Endothelial cell (in vitro differentiated cells): ENCODE measurements around the gene RAD51B. TPM values are rescaled to one million over a fixed set of nuclear protein-coding genes. Genes with fewer than 3 reads are reported as not detected.

Source experiments
- DNase-seq: peaks from one replicate; pipeline ENCODE4 v3.0.0; 2021; ENCODE audit warnings: low spot score
- H3K27ac Mint-ChIP-seq: one replicate; pipeline ENCODE4 v1.8.0; 2021; ENCODE audit warnings: mixed read lengths, inconsistent platforms; ENCODE audit not compliant: unreplicated experiment
- H3K27me3 Mint-ChIP-seq: one replicate; pipeline ENCODE4 v1.8.0; 2021; ENCODE audit warnings: mild to moderate bottlenecking, moderate library complexity, mixed read lengths, inconsistent platforms; ENCODE audit not compliant: unreplicated experiment
- H3K36me3 Mint-ChIP-seq: one replicate; pipeline ENCODE4 v1.8.0; 2021; ENCODE audit warnings: mild to moderate bottlenecking, low read depth, mixed read lengths, inconsistent platforms; ENCODE audit not compliant: unreplicated experiment
- H3K4me1 Mint-ChIP-seq: one replicate; pipeline ENCODE4 v1.8.0; 2021; ENCODE audit warnings: mild to moderate bottlenecking, mixed read lengths, inconsistent platforms; ENCODE audit not compliant: unreplicated experiment
- H3K4me3 Mint-ChIP-seq: one replicate; pipeline ENCODE4 v1.8.0; 2021; ENCODE audit warnings: mild to moderate bottlenecking, mixed read lengths, inconsistent platforms; ENCODE audit not compliant: unreplicated experiment
- H3K9me3 Mint-ChIP-seq: one replicate; pipeline ENCODE4 v1.8.0; 2021; ENCODE audit warnings: mixed read lengths, inconsistent platforms; ENCODE audit not compliant: unreplicated experiment
- CTCF ChIP-seq: fragments of 200-600 bp; sonication (generic); IDR thresholded peaks from one replicate; pipeline ENCODE4 v1.5.0; 2021; ENCODE audit warnings: antibody characterized with exemption; ENCODE audit not compliant: unreplicated experiment
- total RNA-seq: library from RNA; stranded (reverse); fragmentation: NEBNext Ultra II Directional; extraction: Animal tissue kit (Norgen Biotek cat#: 25700); gene quantifications from one replicate; pipeline ENCODE4 v1.2.1, GENCODE V29; 2021; ENCODE audit not compliant: unreplicated experiment

RAD51B gene
- total RNA-seq, 1 donor from 2014 or later = 23.5 TPM

- Mint-ChIP-seq H3K27me3 (no peaks in the 10 kb centered on the region), H3K27ac (no peak overlapping the region), H3K4me1 (peaks cover 9% of the 10 kb centered on the region), H3K4me3 (no peak overlapping the region), H3K36me3 (no peaks in the 10 kb centered on the region), H3K9me3 (no peaks in the 10 kb centered on the region)
- no peak for TF ChIP-seq CTCF
- no peak for DNase-seq
Measured at GRCh38 chr14:68414121-68414520, 594.5 kb downstream of the RAD51B start.

GRCh38 chr14:68416171-68416570 is 596.6 kb downstream of the RAD51B start:
- Mint-ChIP-seq H3K27ac (no peak overlapping the region), H3K9me3 (no peaks in the 10 kb centered on the region), H3K27me3 (no peaks in the 10 kb centered on the region), H3K4me3 (no peak overlapping the region), H3K4me1 (peaks cover 16% of the 10 kb centered on the region), H3K36me3 (no peaks in the 10 kb centered on the region)
- no peak for TF ChIP-seq CTCF
- no peak for DNase-seq

GRCh38 chr14:68417009-68417650 is 597.6 kb downstream of the RAD51B start:
- Mint-ChIP-seq H3K4me3 (no peak overlapping the region), H3K27me3 (no peaks in the 10 kb centered on the region), H3K9me3 (no peaks in the 10 kb centered on the region), H3K27ac (no peak overlapping the region), H3K36me3 (no peaks in the 10 kb centered on the region), H3K4me1 (peaks cover 18% of the 10 kb centered on the region)
- no peak for TF ChIP-seq CTCF
- DNase-seq = no peak

GRCh38 chr14:68418174-68419118 is 598.9 kb downstream of the RAD51B start:
- H3K9me3 Mint-ChIP-seq = no peaks in the 10 kb centered on the region
- no peak for TF ChIP-seq CTCF
- H3K36me3 Mint-ChIP-seq = no peaks in the 10 kb centered on the region
- H3K4me3 Mint-ChIP-seq = no peak overlapping the region
- DNase-seq = no peak
- H3K27me3 Mint-ChIP-seq = no peaks in the 10 kb centered on the region
- H3K4me1 Mint-ChIP-seq = peaks cover 23% of the 10 kb centered on the region
- H3K27ac Mint-ChIP-seq = no peak overlapping the region

- no peak overlapping the region for H3K27ac Mint-ChIP-seq
- DNase-seq = no peak
- TF ChIP-seq CTCF = no peak
- H3K9me3 Mint-ChIP-seq = no peaks in the 10 kb centered on the region
- no peaks in the 10 kb centered on the region for H3K27me3 Mint-ChIP-seq
- H3K36me3 Mint-ChIP-seq = no peaks in the 10 kb centered on the region
- H3K4me3 Mint-ChIP-seq = no peak overlapping the region
- H3K4me1 Mint-ChIP-seq = peaks cover 20% of the 10 kb centered on the region
Measured at GRCh38 chr14:68420350-68420749, 600.8 kb downstream of the RAD51B start.
